HG03095 (cell line): ENCODE results near the gene ARID4A.
A peak's percentile ranks its signal among the peaks of the same experiment; 100 is the strongest.
"Not testable (repeated sequence)": the region's sequence is repeated elsewhere in the genome, so short reads cannot be mapped to it uniquely, and the experiment has no call there.

Experiments
- ATAC-seq: cut with Tn5 transposase; IDR thresholded peaks from one replicate; pipeline ENCODE4 v1.9.1; 2021; ENCODE audit warnings: moderate library complexity; ENCODE audit not compliant: unreplicated experiment

ARID4A gene

DNA sequence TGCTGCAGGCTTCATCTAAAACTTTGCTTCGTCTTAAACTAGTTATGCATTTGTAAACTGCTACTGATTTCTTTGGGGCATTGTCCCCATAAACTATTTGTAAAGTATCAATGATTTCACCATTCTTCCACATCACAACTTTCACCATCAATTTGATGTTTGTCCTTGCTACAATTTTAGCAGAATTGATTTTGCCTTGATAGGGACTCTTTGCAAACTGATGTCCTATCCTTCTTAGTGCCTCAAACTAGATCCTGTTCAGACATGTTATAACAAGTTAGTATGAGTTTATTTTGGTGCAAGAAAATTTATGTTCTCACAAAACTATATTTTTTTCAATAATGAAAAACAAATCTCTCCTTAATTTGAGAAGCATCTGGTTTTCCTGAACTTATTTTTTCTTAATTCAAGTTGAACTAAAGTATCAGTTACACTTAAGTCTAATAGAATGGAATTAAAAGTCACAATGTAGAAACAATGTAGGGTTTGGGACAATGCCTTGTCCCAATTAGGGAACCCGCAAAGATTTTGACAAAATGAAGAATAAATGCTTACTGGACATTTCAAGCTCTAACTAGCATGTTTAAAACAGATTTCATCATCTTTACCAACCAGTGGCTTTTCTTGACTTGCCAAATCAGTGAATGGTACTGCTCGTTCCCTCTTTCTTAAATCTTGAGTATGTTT lies 10.1 kb upstream of the ARID4A start:
- ATAC-seq = no peak

- ATAC-seq = no peak
Measured at GRCh38 chr14:58291646-58292045, 6.7 kb upstream of the ARID4A start.

GRCh38 chr14:58292187-58292586 lies 6.2 kb upstream of the ARID4A start:
- no peak for ATAC-seq

GRCh38 chr14:58294201-58294600 lies 4.2 kb upstream of the ARID4A start:
- ATAC-seq = no peak

DNA sequence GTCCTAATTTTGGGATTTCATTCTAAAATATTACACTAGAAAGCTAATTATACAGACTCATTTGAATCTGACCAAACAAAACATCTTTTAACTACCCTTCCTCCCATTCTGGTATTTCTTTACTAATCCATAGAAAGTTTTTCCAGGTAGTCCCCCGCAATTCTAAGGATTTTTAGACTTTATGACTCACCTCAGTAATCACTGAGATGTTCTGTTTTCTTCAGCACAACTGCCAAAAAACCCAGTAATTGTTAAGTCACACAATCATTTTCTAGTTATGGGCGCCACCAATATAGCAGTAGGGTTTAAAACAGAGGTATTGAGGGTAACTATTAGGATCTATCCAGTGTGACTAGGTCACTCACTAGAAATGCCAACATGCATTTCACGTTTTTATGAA lies 1.6 kb upstream of the ARID4A start:
- ATAC-seq = no peak

- no peak for ATAC-seq
Measured at GRCh38 chr14:58297412-58297761, 968 bp upstream of the ARID4A start.

GRCh38 chr14:58297762-58298476 lies 436 bp upstream of the ARID4A start:
- ATAC-seq = peak; percentile 76

DNA sequence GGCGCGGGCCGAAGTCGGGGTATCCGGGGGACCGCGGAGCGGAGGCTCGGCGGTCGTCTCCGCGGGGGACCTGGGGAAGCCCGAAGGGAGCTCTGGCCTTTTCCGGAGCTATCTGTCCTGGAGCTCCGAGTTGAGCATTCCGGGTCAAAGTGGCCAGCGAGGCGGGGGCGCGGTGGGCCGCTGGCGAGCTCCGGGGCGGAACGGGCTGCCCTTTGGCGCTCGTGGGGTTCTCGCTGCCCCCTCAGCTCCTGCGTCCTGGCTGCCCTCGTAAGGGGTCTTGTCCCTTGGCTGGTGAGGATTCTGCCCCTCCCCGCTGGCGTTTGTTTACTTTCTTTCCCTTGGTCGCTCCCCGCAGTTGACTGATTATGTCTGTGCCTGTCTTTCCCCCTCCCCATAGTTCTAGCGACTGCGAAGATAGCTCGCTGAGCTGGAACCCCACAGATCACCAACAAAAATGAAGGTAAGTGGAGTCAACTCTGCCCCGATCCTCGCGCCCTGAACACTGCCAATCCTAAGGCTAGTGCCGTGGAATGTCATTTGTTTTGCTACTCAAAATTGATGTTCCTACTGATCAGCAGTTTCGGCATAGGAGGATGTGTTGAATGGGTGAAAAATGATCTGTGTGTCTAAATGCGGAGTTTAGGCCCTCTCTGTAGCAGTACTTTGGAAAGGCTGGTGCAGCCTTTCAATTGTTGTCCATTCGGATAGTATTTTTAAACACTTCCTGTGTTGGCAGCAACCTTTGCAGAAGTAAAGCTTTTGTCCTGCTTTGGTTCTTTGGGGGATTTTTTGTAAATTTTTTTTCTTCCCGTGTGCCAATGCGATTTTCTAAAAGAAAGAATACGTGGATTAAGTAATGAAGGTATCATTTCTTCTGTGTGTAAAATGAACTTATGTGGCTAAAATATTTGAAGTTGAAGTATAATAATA lies 1.3 kb downstream of the ARID4A start:
- ATAC-seq = no peak

DNA sequence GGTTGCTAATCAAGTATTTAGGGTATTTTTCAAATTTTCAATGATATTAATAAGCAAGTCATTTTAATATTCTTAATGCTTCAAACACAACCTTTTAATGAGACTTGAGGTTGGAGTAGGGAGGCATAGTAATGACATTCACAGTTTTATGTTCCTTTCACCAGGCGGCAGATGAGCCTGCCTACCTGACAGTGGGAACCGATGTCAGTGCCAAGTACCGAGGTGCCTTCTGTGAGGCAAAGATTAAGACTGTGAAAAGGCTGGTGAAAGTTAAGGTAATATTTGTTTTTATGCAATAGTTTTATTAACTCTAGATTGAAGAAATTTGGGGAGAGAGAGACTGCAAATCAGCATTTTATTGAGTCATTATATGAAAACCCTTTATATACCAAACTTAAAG lies 3.1 kb downstream of the ARID4A start:
- no peak for ATAC-seq

GRCh38 chr14:58305730-58306129 lies 7.4 kb downstream of the ARID4A start:
- ATAC-seq = no peak

DNA sequence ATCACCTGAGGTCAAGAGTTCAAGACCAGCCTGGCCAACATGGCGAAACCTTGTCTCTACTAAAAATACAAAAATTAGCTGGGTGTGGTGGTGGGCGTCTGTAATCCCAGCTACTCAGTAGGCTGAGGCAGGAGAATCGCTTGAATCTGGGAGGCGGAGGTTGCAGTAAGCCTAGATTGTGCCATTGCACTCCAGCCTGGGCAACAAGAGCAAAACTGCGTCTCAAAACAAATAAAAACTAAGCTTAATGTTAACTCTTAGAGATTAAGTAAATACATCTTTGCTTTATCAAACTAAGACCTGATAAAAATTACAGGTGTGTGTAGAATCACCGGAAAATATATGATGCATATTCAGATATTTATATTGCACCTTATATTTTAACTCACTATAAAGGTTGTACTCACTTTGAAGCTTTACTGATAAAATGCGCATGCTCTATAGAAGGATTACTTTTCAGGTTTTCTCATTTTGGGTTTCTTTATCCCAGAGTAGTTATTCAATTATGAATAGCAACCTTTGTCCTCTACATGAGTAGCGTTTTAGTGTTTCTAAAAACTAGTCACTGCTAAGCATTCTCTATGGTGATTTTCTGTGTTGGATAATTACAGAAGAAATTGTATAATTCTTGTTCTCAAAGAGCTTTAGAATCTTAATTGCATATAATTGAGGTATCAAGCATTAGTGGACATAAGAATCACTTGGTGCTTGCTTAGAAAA lies 9.4 kb downstream of the ARID4A start:
- no peak for ATAC-seq

DNA sequence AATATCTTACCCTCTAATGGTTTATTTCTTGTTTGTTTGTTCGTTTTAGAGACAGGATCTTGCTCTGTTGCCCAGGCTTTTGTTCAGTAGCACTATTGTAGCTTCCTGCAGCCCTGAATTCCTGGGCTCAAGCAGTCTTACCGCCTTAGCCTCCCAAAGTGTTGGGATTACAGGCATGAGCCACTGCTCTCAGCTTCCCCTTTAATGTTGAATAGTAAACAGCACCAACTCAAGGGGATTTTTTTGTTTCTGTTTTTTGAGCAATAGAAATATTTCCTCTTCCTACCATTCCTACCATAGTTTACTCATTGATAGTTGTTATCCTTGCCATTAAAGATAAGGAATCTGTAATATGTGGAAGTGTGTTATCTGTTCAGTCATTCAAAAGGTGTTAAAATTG lies 10.7 kb downstream of the ARID4A start:
- ATAC-seq = no peak

DNA sequence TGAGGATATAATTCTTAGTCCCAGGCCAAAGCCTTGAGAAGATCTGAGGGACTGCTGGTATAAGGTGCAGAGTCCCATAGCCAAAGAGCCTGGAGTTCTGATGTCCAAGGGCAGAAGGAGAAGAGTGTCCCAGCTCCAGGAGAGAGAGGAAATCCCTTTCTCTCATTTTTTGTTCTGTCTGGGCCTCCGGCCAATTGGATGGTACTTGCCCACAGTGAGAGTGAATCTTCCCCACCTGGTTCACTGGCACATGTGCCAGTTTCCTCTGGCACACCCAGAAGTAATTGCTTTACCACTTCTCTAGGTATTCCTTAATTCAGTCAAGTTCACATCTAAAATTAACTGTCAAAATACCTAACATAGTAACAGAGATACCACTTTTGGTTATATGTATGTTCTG lies 15.3 kb downstream of the ARID4A start:
- ATAC-seq = no peak

DNA sequence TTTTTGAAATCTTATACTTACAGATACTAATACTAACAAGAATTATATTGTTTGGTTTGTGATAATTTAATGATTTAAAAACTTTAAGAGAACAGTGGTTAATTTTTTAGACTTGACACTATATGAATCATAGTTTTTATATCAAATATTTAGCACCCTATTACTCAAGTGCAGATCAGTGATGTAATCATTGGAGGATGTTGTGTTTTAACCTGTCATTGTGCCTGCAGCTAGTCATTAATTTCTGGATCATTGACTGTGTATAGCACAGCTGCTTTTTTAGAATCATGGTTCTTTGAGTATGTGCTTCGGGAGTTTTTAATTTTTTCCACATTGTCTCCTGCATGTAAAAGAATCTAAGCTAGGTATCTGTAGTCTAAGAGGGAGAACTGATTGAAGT lies 17.3 kb downstream of the ARID4A start:
- ATAC-seq = no peak

DNA sequence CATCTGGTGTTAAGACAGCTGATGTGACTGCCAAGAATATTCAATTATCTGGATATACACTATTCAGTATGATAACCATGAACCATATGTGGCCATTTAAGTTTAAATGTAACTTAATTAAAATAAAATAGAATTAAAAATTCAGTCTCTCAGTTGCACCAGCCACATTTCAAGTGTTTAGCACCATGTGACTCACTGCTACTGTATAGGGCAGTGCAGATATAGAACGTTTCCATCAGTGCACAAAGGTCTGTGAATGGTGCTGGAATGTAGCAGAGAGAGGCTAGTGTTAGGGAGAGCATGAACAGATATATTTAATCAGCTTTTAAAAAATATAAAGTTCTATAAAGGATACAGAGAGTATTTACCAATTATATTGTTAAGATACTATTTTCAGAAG lies 28.7 kb downstream of the ARID4A start:
- no peak for ATAC-seq

- peak; percentile 92 for ATAC-seq
Measured at GRCh38 chr14:58331111-58331510, 32.8 kb downstream of the ARID4A start.

- no peak for ATAC-seq
Measured at GRCh38 chr14:58332561-58332960, 34.2 kb downstream of the ARID4A start.

DNA sequence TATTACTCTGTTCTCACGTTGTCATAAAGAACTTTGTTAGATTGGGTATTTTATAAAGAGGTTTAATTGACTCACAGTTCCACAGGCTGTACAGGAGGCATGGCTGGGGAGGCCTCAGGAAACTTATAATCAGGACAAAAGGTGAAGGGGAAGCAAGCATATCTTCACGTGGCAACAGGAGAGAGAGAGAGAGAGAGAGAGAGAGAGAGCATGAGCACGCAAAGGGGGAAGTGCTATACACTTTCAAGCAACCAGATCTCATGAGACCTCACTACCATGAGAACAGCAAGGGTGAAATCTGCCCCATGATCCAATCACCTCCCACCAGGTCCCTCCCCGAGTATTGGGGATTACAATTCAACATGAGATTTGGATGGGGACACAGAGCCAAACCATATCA lies 41.3 kb downstream of the ARID4A start:
- ATAC-seq = not testable (repeated sequence)

DNA sequence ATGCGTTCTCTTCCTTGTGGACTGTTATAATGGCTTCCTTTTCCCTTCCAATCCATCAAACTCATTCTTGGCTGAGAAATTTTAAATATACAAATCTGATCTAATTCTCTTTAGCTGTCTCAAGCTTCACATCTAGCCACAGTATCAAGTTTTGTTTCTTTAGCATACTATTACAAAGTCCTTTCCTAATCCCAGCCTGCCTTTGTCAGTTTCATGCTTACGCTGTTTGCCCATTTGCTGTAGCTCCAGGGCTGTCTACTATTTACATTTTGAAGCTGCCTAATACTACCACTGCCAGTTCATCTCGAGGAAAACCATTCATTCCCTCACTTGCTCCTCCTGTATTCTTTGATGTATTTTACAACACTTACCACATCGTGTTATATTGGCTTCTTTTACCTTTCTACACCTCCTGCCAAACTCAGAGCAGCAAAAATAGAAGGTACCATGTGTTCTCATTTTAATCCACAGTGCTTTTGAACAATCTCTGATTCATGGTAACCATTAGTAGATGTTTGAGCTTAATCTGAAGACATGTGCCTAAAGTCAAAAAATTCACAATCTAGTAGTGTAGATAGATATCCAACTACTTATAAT lies 42.9 kb downstream of the ARID4A start:
- ATAC-seq = no peak

DNA sequence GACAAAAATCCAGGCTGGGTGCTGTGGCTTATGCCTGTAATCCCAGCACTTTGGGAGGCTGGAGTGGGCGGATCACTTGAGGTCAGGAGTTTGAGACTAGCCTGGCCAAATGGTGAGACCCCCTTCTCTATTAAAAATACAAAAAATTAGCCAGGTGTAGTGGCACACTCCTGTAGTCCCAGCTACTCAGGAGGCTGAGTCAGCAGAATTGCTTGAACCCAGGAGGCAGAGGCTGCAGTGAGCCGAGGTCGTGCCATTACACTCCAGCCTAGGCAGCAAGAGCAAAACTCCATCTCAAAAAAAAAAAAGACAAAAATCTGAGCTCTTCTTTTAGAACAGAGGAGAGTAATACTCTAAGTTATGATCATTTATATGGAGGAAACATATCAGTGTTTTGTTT lies 45.2 kb downstream of the ARID4A start:
- not testable (repeated sequence) for ATAC-seq
